Measurements from ENCODE around the gene SLC25A44. TPM values are rescaled to one million over a fixed set of nuclear protein-coding genes. Genes with fewer than 3 reads are reported as not detected.

SLC25A44 gene
- polyA plus RNA-seq, 1 donor from 2014 or later: 13.7 TPM

- Histone ChIP-seq H3K27me3 (ENCODE audit: insufficient read depth, low read depth, low read length) (no peaks in the 10 kb centered on the region), H3K9ac (ENCODE audit: low read length) (no peak overlapping the region), H3K4me2 (ENCODE audit: low read length) (no peak overlapping the region), H3F3A (ENCODE audit: insufficient read depth, low read length, poor library complexity, severe bottlenecking) (no peaks in the 10 kb centered on the region), H3K79me2 (replicated peaks; ENCODE audit: insufficient read depth, low read length) (no peaks in the 10 kb centered on the region), H3K4me3 (ENCODE audit: low read length) (no peak overlapping the region), H3K36me3 (ENCODE audit: insufficient read depth, low read length) (no peaks in the 10 kb centered on the region), H3K9me2 (ENCODE audit: insufficient read depth, low read length) (no peaks in the 10 kb centered on the region), H3K27ac (ENCODE audit: low read length) (no peak overlapping the region), H2AFZ (ENCODE audit: low read depth, low read length) (no peak overlapping the region), H3K9me3 (ENCODE audit: low read length) (no peaks in the 10 kb centered on the region), H4K20me1 (ENCODE audit: insufficient read depth) (no peaks in the 10 kb centered on the region)
- TF ChIP-seq EZH2 (IDR thresholded peaks at IDR 0.05; ENCODE audit: borderline replicate concordance, insufficient read depth, low read length, poor library complexity, severe bottlenecking) (no peak), CTCF (IDR thresholded peaks at IDR 0.05; ENCODE audit: poor library complexity, severe bottlenecking) (no peak), SMC3 (conservative IDR thresholded peaks at IDR 0.05; ENCODE audit: poor library complexity) (no peak), POLR2AphosphoS5 (IDR thresholded peaks at IDR 0.05) (no peak), REST (IDR thresholded peaks at IDR 0.05; ENCODE audit: borderline replicate concordance) (no peak), RAD21 (conservative IDR thresholded peaks at IDR 0.05) (no peak), MXI1 (conservative IDR thresholded peaks at IDR 0.05; ENCODE audit: poor library complexity, severe bottlenecking) (no peak), TAF1 (IDR thresholded peaks at IDR 0.05; ENCODE audit: low read depth) (no peak), EP300 (conservative IDR thresholded peaks at IDR 0.05; ENCODE audit: poor library complexity, severe bottlenecking) (no peak)
Observed at GRCh38 chr1:156145650-156146019, 48.3 kb upstream of the SLC25A44 start.

GRCh38 chr1:156146020-156146768 lies 47.7 kb upstream of the SLC25A44 start:
- H2AFZ ChIP-seq (ENCODE audit: low read depth, low read length): no peak overlapping the region

More at GRCh38 chr1:156146020-156146768, 47.7 kb upstream of the SLC25A44 start:
- no peak overlapping the region for H3K4me3 ChIP-seq (ENCODE audit: low read length)
- no peaks in the 10 kb centered on the region for H3K27me3 ChIP-seq (ENCODE audit: insufficient read depth, low read depth, low read length)
- H3F3A ChIP-seq (ENCODE audit: insufficient read depth, low read length, poor library complexity, severe bottlenecking): no peaks in the 10 kb centered on the region
- H3K9ac ChIP-seq (ENCODE audit: low read length): no peak overlapping the region
- no peak overlapping the region for H3K27ac ChIP-seq (ENCODE audit: low read length)
- no peak for TF ChIP-seq POLR2AphosphoS5 (IDR thresholded peaks at IDR 0.05)
- no peak for TF ChIP-seq REST (IDR thresholded peaks at IDR 0.05; ENCODE audit: borderline replicate concordance)
- TF ChIP-seq TAF1 (IDR thresholded peaks at IDR 0.05; ENCODE audit: low read depth): no peak
- TF ChIP-seq SMC3 (conservative IDR thresholded peaks at IDR 0.05; ENCODE audit: poor library complexity): peak; percentile 54
- no peak for TF ChIP-seq EP300 (conservative IDR thresholded peaks at IDR 0.05; ENCODE audit: poor library complexity, severe bottlenecking)
- no peak for TF ChIP-seq MXI1 (conservative IDR thresholded peaks at IDR 0.05; ENCODE audit: poor library complexity, severe bottlenecking)
- peak; percentile 56 for TF ChIP-seq RAD21 (conservative IDR thresholded peaks at IDR 0.05)
- peak; percentile 59 for TF ChIP-seq CTCF (IDR thresholded peaks at IDR 0.05; ENCODE audit: poor library complexity, severe bottlenecking)
- no peaks in the 10 kb centered on the region for H3K9me2 ChIP-seq (ENCODE audit: insufficient read depth, low read length)
- no peak overlapping the region for H3K4me2 ChIP-seq (ENCODE audit: low read length)
- H3K79me2 ChIP-seq (replicated peaks; ENCODE audit: insufficient read depth, low read length): no peaks in the 10 kb centered on the region
- H4K20me1 ChIP-seq (ENCODE audit: insufficient read depth): no peaks in the 10 kb centered on the region
- H3K9me3 ChIP-seq (ENCODE audit: low read length): no peaks in the 10 kb centered on the region
- H3K36me3 ChIP-seq (ENCODE audit: insufficient read depth, low read length): no peaks in the 10 kb centered on the region
